SK-N-SH (cell line): Measurements from ENCODE around the gene IGLON5. TPM values are rescaled to one million over a fixed set of nuclear protein-coding genes. Genes with fewer than 3 reads are reported as not detected.

ENCODE experiments used
- CTCF ChIA-PET: fragments of 300-600, 350-600 bp; formaldehyde crosslinking; extraction: SDS; loops from one replicate; lab custom pipeline; 2021; lab: Yijun Ruan, JAX
- POLR2A ChIA-PET: fragments of 350-600 bp; sonication (Branson Sonifier 250); formaldehyde crosslinking; extraction: SDS; loops from one replicate; lab custom pipeline; 2020; ENCODE audit warnings: antibody characterized with exemption, inconsistent platforms; lab: Yijun Ruan, JAX
- DNase-seq: peaks from one replicate; pipeline ENCODE4 v3.0.0; 2012
- H2AFZ ChIP-seq: fragments of 200-600 bp; sonication (generic); 2 replicates; pipeline ENCODE4 v1.8.1; 2016; ENCODE audit warnings: antibody characterized with exemption, mild to moderate bottlenecking, low read depth
- H3F3A ChIP-seq: fragments of 200-600 bp; sonication (generic); replicated peaks from 2 replicates; pipeline ENCODE3; 2016; ENCODE audit warnings: antibody characterized with exemption, mild to moderate bottlenecking; ENCODE audit not compliant: insufficient read depth
- H3K27ac ChIP-seq, 2 experiments: fragments of 200-500 bp in 1 of 2; fragments of 200-600 bp in 1 of 2; sonication (Bioruptor generic) in 1 of 2; sonication (generic), shearing (Covaris generic) in 1 of 2; 2 replicates each; pipeline versions ENCODE4 v1.5.1 to v1.6.1; 2014 to 2016; ENCODE audit warnings: low read depth in 2 of 2, inconsistent platforms in 1 of 2, low read length in 1 of 2, mild to moderate bottlenecking in 1 of 2, mixed read lengths in 1 of 2
- H3K27me3 ChIP-seq: fragments of 200-600 bp; sonication (generic), shearing (Covaris generic); 2 replicates; pipeline ENCODE4 v1.6.1; 2016; ENCODE audit warnings: mixed run types; ENCODE audit not compliant: insufficient read depth
- H3K36me3 ChIP-seq, 2 experiments: fragments of 200-500 bp in 1 of 2; fragments of 200-600 bp in 1 of 2; sonication (Bioruptor generic) in 1 of 2; sonication (generic) in 1 of 2; replicated peaks in 1 of 2; 2 replicates each; pipeline versions ENCODE3 to v1.5.1; 2014 to 2016; ENCODE audit warnings: low read length in 1 of 2, mild to moderate bottlenecking in 1 of 2; ENCODE audit not compliant: insufficient read depth in 2 of 2, control insufficient read depth in 1 of 2
- H3K4me1 ChIP-seq, 2 experiments: fragments of 200-500 bp in 1 of 2; fragments of 200-600 bp in 1 of 2; sonication (Bioruptor generic) in 1 of 2; sonication (generic), shearing (Covaris generic) in 1 of 2; 2 replicates each; pipeline versions ENCODE4 v1.5.1 to v1.6.1; 2014 to 2016; ENCODE audit warnings: low read depth in 1 of 2, low read length in 1 of 2, mixed run types in 1 of 2; ENCODE audit not compliant: insufficient read depth in 2 of 2, control insufficient read depth in 1 of 2
- H3K4me2 ChIP-seq: fragments of 200-600 bp; sonication (generic), shearing (Covaris generic); 2 replicates; pipeline ENCODE4 v1.6.1; 2017; ENCODE audit warnings: mixed run types
- H3K4me3 ChIP-seq, 2 experiments: fragments of 200-500 bp in 1 of 2; fragments of 200-600 bp in 1 of 2; sonication (Bioruptor generic) in 1 of 2; sonication (generic), shearing (Covaris generic) in 1 of 2; 2 replicates each; pipeline versions ENCODE4 v1.5.1 to v1.8.1; 2014 to 2016; ENCODE audit warnings: low read depth in 2 of 2, inconsistent platforms in 1 of 2, low read length in 1 of 2, mild to moderate bottlenecking in 1 of 2, mixed read lengths in 1 of 2, moderate library complexity in 1 of 2
- H3K79me2 ChIP-seq: fragments of 200-600 bp; sonication (generic); 2 replicates; pipeline ENCODE4 v1.8.1; 2017; ENCODE audit warnings: mild to moderate bottlenecking; ENCODE audit not compliant: insufficient read depth
- H3K9ac ChIP-seq: fragments of 200-600 bp; sonication (generic); 2 replicates; pipeline ENCODE4 v1.6.1; 2017; ENCODE audit warnings: mixed run types
- H3K9me2 ChIP-seq: fragments of 200-600 bp; sonication (generic); 2 replicates; pipeline ENCODE4 v1.6.1; 2017; ENCODE audit warnings: mixed run types
- H3K9me3 ChIP-seq: fragments of 200-600 bp; sonication (generic); 2 replicates; pipeline ENCODE4 v1.6.1; 2017; ENCODE audit warnings: mixed run types, mild to moderate bottlenecking, moderate library complexity
- H4K20me1 ChIP-seq: fragments of 200-600 bp; sonication (generic); 2 replicates; pipeline ENCODE4 v1.6.1; 2017; ENCODE audit warnings: mild to moderate bottlenecking, mixed run types; ENCODE audit not compliant: insufficient read depth
- CTCF ChIP-seq: fragments of 200-600 bp; sonication (generic); IDR thresholded peaks from 2 replicates; pipeline ENCODE4 v1.6.1; 2017; ENCODE audit warnings: antibody characterized with exemption, mild to moderate bottlenecking, moderate library complexity
- FOXJ3 ChIP-seq: sonication (generic); formaldehyde crosslinking; IDR thresholded peaks from 2 replicates; pipeline ENCODE4 v1.5.1; 2020; ENCODE audit warnings: mild to moderate bottlenecking, missing genetic modification reagents
- FOXM1 ChIP-seq: IDR thresholded peaks from 2 replicates; pipeline ENCODE4 v1.4.0; 2012; ENCODE audit warnings: low read depth, mild to moderate bottlenecking
- GATA2 ChIP-seq: sonication (generic); formaldehyde crosslinking; IDR thresholded peaks from 2 replicates; pipeline ENCODE4 v1.5.0; 2020; ENCODE audit warnings: mild to moderate bottlenecking, missing genetic modification reagents
- IRF3 ChIP-seq: fragments of 150-350 bp; IDR thresholded peaks from 2 replicates; pipeline ENCODE4 v1.6.1; 2016; ENCODE audit warnings: mild to moderate bottlenecking, low read depth, low read length
- MEF2A ChIP-seq: IDR thresholded peaks from 2 replicates; pipeline ENCODE4 v1.4.0; 2012; ENCODE audit warnings: low read depth, borderline replicate concordance
- MXI1 ChIP-seq: IDR thresholded peaks from 2 replicates; pipeline ENCODE4 v1.6.1; 2012; ENCODE audit warnings: mild to moderate bottlenecking, low read depth, low read length, improper control_type of control experiment
- NRF1 ChIP-seq: IDR thresholded peaks from 2 replicates; pipeline ENCODE4 v1.6.1; 2012; ENCODE audit warnings: low read depth, mild to moderate bottlenecking, low read length
- PBX3 ChIP-seq: IDR thresholded peaks from 2 replicates; pipeline ENCODE4; 2012
- RAD21 ChIP-seq: IDR thresholded peaks from 2 replicates; pipeline ENCODE4 v1.6.1; 2012; ENCODE audit warnings: mild to moderate bottlenecking, low read length
- SIN3A ChIP-seq: IDR thresholded peaks from 2 replicates; pipeline ENCODE4 v1.6.1; 2012; ENCODE audit warnings: low read depth, mild to moderate bottlenecking, low read length, moderate library complexity, borderline replicate concordance
- USF1 ChIP-seq: IDR thresholded peaks from 2 replicates; pipeline ENCODE4 v1.4.0; 2012; ENCODE audit warnings: low read depth, borderline replicate concordance
- ZBTB33 ChIP-seq: IDR thresholded peaks from 2 replicates; pipeline ENCODE4 v1.4.0; 2012; ENCODE audit warnings: low read depth, borderline replicate concordance
- WGBS: methylation state at CpG from one replicate; pipeline ENCODE4 v1.1.6; 2017; ENCODE audit warnings: low lambda C conversion rate; 5-methylcytosine and 5-hydroxymethylcytosine counted together
- polyA plus RNA-seq, 3 experiments: library from polyadenylated mRNA; depleted of rRNA; stranded (reverse); fragments of >200 nt; gene quantifications; 2 replicates each; pipeline ENCODE4 v1.2.3, GENCODE V29; 2012

The IGLON5 gene
- polyA plus RNA-seq, 1 of the 3 experiments (the other 2 are of a cell fraction): 0.36 TPM

- ChIA-PET POLR2A (no interaction called here), CTCF (interaction anchor here (0.9 to 1.4 kb wide), 4 partner anchors 10 to 46 kb away, joined by 3 to 4 read pairs (median 4); partner anchors contain the start of gene VSIG10L)
- H3K9me2 ChIP-seq: no peaks in the 10 kb centered on the region
- no peak overlapping the region for H3K9ac ChIP-seq
- H4K20me1 ChIP-seq: no peaks in the 10 kb centered on the region
- no peak for DNase-seq
- H3F3A ChIP-seq: no peaks in the 10 kb centered on the region
- 94% methylated on average over 11 of the region's 11 CpGs for WGBS
- H3K27me3 ChIP-seq: no peaks in the 10 kb centered on the region
- H3K9me3 ChIP-seq: no peaks in the 10 kb centered on the region
- H3K4me3 ChIP-seq: no peak overlapping the region
- no peaks in the 10 kb centered on the region for H3K36me3 ChIP-seq
- TF ChIP-seq PBX3: no peak
- TF ChIP-seq IRF3: no peak
- no peak for TF ChIP-seq FOXM1
- no peaks in the 10 kb centered on the region for H3K79me2 ChIP-seq
- H3K4me2 ChIP-seq: no peak overlapping the region
- no peak overlapping the region for H2AFZ ChIP-seq
- H3K27ac ChIP-seq: no peak overlapping the region
- no peaks in the 10 kb centered on the region; a peak in 1 of 4 replicates for H3K4me1 ChIP-seq
These were observed 40.0 kb downstream of the IGLON5 start for GRCh38 chr19:51351266-51351990.

- no peaks in the 10 kb centered on the region for H4K20me1 ChIP-seq
- 97% methylated on average over 16 of the region's 16 CpGs for WGBS
- TF ChIP-seq SIN3A (no peak), FOXJ3 (CRISPR knock-in tag) (no peak), MXI1 (no peak), NRF1 (no peak), GATA2 (no peak), RAD21 (no peak), MEF2A (no peak), CTCF (no peak), USF1 (no peak), ZBTB33 (no peak)
- H3K9me2 ChIP-seq: no peaks in the 10 kb centered on the region
- no peak overlapping the region for H3K4me3 ChIP-seq
- H3K4me1 ChIP-seq: no peaks in the 10 kb centered on the region; a peak in 1 of 4 replicates
- H3K36me3 ChIP-seq: no peaks in the 10 kb centered on the region
- no peak for DNase-seq
- no peaks in the 10 kb centered on the region for H3F3A ChIP-seq
- H3K4me2 ChIP-seq: no peak overlapping the region
- no peaks in the 10 kb centered on the region for H3K79me2 ChIP-seq
- H3K27ac ChIP-seq: no peak overlapping the region
- ChIA-PET POLR2A (no interaction called here), CTCF (no interaction called here)
- no peaks in the 10 kb centered on the region for H3K9me3 ChIP-seq
- H3K9ac ChIP-seq: no peak overlapping the region
- no peaks in the 10 kb centered on the region for H3K27me3 ChIP-seq
- no peak overlapping the region for H2AFZ ChIP-seq
These were observed 41.4 kb downstream of the IGLON5 start for GRCh38 chr19:51352783-51353360.
